ENCODE measurements around the gene EGFLAM.

EGFLAM gene

GRCh38 chr5:38456657-38457399 lies 198.5 kb downstream of the EGFLAM start:
- TF ChIP-seq, protein P1, sequence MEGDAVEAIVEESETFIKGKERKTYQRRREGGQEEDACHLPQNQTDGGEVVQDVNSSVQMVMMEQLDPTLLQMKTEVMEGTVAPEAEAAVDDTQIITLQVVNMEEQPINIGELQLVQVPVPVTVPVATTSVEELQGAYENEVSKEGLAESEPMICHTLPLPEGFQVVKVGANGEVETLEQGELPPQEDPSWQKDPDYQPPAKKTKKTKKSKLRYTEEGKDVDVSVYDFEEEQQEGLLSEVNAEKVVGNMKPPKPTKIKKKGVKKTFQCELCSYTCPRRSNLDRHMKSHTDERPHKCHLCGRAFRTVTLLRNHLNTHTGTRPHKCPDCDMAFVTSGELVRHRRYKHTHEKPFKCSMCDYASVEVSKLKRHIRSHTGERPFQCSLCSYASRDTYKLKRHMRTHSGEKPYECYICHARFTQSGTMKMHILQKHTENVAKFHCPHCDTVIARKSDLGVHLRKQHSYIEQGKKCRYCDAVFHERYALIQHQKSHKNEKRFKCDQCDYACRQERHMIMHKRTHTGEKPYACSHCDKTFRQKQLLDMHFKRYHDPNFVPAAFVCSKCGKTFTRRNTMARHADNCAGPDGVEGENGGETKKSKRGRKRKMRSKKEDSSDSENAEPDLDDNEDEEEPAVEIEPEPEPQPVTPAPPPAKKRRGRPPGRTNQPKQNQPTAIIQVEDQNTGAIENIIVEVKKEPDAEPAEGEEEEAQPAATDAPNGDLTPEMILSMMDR (IDR thresholded peaks at IDR 0.05; ENCODE audit: low read length), result no peak
- TF ChIP-seq EZH2 (IDR thresholded peaks at IDR 0.05; ENCODE audit: borderline replicate concordance, low read length), result no peak
- H3K9me2 ChIP-seq (ENCODE audit: low read depth, low read length), result no peaks in the 10 kb centered on the region
- no peak overlapping the region for H2AFZ ChIP-seq (ENCODE audit: low read length)
- no peaks in the 10 kb centered on the region for H3F3A ChIP-seq (ENCODE audit: insufficient read depth, low read length)
- H3K9me3 ChIP-seq (ENCODE audit: low read length), result no peaks in the 10 kb centered on the region; the same call in 1 of the 2 replicates
- no peak overlapping the region for H3K4me2 ChIP-seq (ENCODE audit: low read length)
- no peak overlapping the region for H3K27ac ChIP-seq (ENCODE audit: low read depth, low read length, poor library complexity, severe bottlenecking)
- no peak overlapping the region for H3K4me3 ChIP-seq (ENCODE audit: low read depth, low read length, poor library complexity, severe bottlenecking)
- no peaks in the 10 kb centered on the region for H3K79me2 ChIP-seq (ENCODE audit: insufficient read depth, low read length)
- H3K27me3 ChIP-seq (ENCODE audit: insufficient read depth, low read length), result peaks cover 7% of the 10 kb centered on the region
- no peaks in the 10 kb centered on the region for H3K36me3 ChIP-seq (ENCODE audit: insufficient read depth, low read length)
- no peak overlapping the region for H3K9ac ChIP-seq (ENCODE audit: low read length)
- H4K20me1 ChIP-seq (ENCODE audit: insufficient read depth, low read length), result no peaks in the 10 kb centered on the region
- no peaks in the 10 kb centered on the region for H3K4me1 ChIP-seq (ENCODE audit: insufficient read depth, low read length, severe bottlenecking)

DNA sequence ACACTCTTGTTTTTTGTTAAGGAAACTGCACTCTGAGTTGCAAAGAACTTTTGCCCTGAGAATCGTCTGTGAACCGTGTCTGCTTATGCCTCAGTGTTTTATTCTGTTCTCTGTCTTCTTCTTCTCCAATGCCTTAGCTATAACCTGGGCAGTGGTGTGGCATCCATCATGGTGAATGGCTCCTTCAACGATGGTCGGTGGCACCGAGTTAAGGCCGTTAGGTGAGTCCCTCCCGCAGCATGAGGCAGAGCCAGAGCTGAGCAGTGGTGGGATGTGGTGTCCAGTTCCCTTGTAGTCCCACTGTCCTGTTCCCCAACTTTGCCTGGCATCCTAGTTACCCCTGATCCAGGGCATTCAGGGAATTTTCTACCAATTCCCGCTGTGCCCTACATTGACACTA lies 199.8 kb downstream of the EGFLAM start:
- Histone ChIP-seq H2AFZ (ENCODE audit: low read length) (no peak overlapping the region), H4K20me1 (ENCODE audit: insufficient read depth, low read length) (no peaks in the 10 kb centered on the region), H3K9me3 (ENCODE audit: low read length) (no peaks in the 10 kb centered on the region; the same call in 1 of the 2 replicates), H3K4me1 (ENCODE audit: insufficient read depth, low read length, severe bottlenecking) (no peaks in the 10 kb centered on the region), H3K36me3 (ENCODE audit: insufficient read depth, low read length) (no peaks in the 10 kb centered on the region), H3K27me3 (ENCODE audit: insufficient read depth, low read length) (no peaks in the 10 kb centered on the region; the same call in 1 of the 2 replicates), H3K4me2 (ENCODE audit: low read length) (no peak overlapping the region), H3K9ac (ENCODE audit: low read length) (no peak overlapping the region), H3K9me2 (ENCODE audit: low read depth, low read length) (no peaks in the 10 kb centered on the region), H3K79me2 (ENCODE audit: insufficient read depth, low read length) (no peaks in the 10 kb centered on the region), H3F3A (ENCODE audit: insufficient read depth, low read length) (no peaks in the 10 kb centered on the region), H3K4me3 (ENCODE audit: low read depth, low read length, poor library complexity, severe bottlenecking) (no peak overlapping the region), H3K27ac (ENCODE audit: low read depth, low read length, poor library complexity, severe bottlenecking) (no peak overlapping the region)
- no peak for TF ChIP-seq EZH2 (IDR thresholded peaks at IDR 0.05; ENCODE audit: borderline replicate concordance, low read length)
- TF ChIP-seq, protein P1 (IDR thresholded peaks at IDR 0.05; ENCODE audit: low read length), result no peak

DNA sequence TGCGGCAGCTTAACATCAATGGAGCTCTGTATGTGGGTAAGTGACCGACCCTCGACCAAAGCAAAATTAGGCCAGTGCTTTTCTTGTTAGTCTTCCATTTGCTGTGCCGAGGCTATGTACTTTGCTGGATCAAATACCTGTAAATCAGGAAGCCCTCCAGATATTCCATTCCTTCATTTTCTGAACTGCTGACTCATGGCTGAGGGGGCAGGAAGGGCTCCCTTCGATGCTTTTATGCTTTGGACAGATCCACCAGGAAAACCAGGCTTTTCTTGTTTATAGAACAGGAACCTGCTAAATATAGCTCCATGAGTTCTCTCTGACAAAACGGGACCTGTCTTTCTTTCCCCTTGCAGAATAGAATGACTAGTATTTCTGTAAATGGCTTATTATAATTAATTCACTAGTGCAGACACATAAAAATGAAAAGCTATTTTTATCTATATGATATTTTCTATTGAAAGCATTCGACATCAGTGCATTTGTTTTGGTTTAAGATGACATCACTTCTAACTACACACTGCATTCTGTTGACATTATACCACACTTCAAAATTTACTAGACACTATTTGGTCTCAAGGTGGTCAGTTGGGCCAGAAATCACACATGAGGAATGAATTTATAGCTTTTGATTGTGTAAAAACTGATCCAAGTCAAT lies 204.7 kb downstream of the EGFLAM start:
- no peaks in the 10 kb centered on the region for H3K79me2 ChIP-seq (ENCODE audit: insufficient read depth, low read length)
- H3K27me3 ChIP-seq (ENCODE audit: insufficient read depth, low read length), result no peaks in the 10 kb centered on the region; the same call in 1 of the 2 replicates
- no peaks in the 10 kb centered on the region for H4K20me1 ChIP-seq (ENCODE audit: insufficient read depth, low read length)
- no peak overlapping the region for H2AFZ ChIP-seq (ENCODE audit: low read length)
- no peak overlapping the region for H3K27ac ChIP-seq (ENCODE audit: low read depth, low read length, poor library complexity, severe bottlenecking)
- H3K9me2 ChIP-seq (ENCODE audit: low read depth, low read length), result no peaks in the 10 kb centered on the region
- no peaks in the 10 kb centered on the region for H3K4me1 ChIP-seq (ENCODE audit: insufficient read depth, low read length, severe bottlenecking)
- no peak overlapping the region for H3K4me3 ChIP-seq (ENCODE audit: low read depth, low read length, poor library complexity, severe bottlenecking)
- no peaks in the 10 kb centered on the region for H3K36me3 ChIP-seq (ENCODE audit: insufficient read depth, low read length)
- no peaks in the 10 kb centered on the region for H3F3A ChIP-seq (ENCODE audit: insufficient read depth, low read length)
- no peak overlapping the region for H3K4me2 ChIP-seq (ENCODE audit: low read length)
- TF ChIP-seq, protein P1 (IDR thresholded peaks at IDR 0.05; ENCODE audit: low read length), result no peak
- no peak for TF ChIP-seq EZH2 (IDR thresholded peaks at IDR 0.05; ENCODE audit: borderline replicate concordance, low read length)
- no peak overlapping the region for H3K9ac ChIP-seq (ENCODE audit: low read length)
- no peaks in the 10 kb centered on the region; the same call in 1 of the 2 replicates for H3K9me3 ChIP-seq (ENCODE audit: low read length)

All from OCI-LY1 (cell line).